Panc1 (cell line): ENCODE data around the gene PNO1. TPM values are rescaled to one million over a fixed set of nuclear protein-coding genes. Genes with fewer than 3 reads are reported as not detected.

Source experiments
- ATAC-seq: fragments of 200-7000 bp; cut with Tn5 transposase; 2 replicates; pipeline ENCODE4 v1.9.1; 2020; ENCODE audit warnings: mild to moderate bottlenecking, moderate library complexity
- BruUV-seq: library from RNA; stranded (reverse); fragments of 400-500 nt; replicated peaks from 2 replicates; lab custom pipeline; 2021; lab: Mats Ljungman, UMichigan
- CTCF ChIA-PET: fragments of 300-600 bp; sonication (Branson Sonifier 250); formaldehyde crosslinking; loops from one replicate; lab custom pipeline; 2022; ENCODE audit warnings: antibody characterized with exemption; lab: Charles Lee
- POLR2A ChIA-PET: fragments of 300-600 bp; sonication (Branson Sonifier 250); formaldehyde crosslinking; loops from one replicate; lab custom pipeline; 2022; ENCODE audit warnings: antibody characterized with exemption; lab: Charles Lee
- DNase-seq: peaks from one replicate; pipeline ENCODE4 v3.0.0-alpha.2; 2010; ENCODE audit warnings: low read depth, low spot score
- H3K27ac ChIP-seq: 2 replicates; pipeline ENCODE4 v1.5.1; 2011; ENCODE audit warnings: mild to moderate bottlenecking, low read length, inconsistent platforms
- H3K27me3 ChIP-seq: fragments of 200-500 bp; sonication (Bioruptor generic); 2 replicates; pipeline ENCODE4 v1.6.0; 2014; ENCODE audit warnings: low read length, inconsistent platforms; ENCODE audit not compliant: control insufficient read depth, insufficient read depth
- H3K36me3 ChIP-seq: fragments of 200-500 bp; sonication (Bioruptor generic); 2 replicates; pipeline ENCODE4 v1.5.1; 2014; ENCODE audit warnings: inconsistent platforms, mild to moderate bottlenecking, low read length, moderate library complexity; ENCODE audit not compliant: control insufficient read depth, insufficient read depth
- H3K4me1 ChIP-seq: 2 replicates; pipeline ENCODE4 v1.5.1; 2011; ENCODE audit warnings: inconsistent platforms, mild to moderate bottlenecking, low read length, moderate library complexity; ENCODE audit not compliant: control insufficient read depth, insufficient read depth
- H3K4me3 ChIP-seq, 2 experiments: 2 replicates each; pipeline ENCODE4 v1.5.1; 2011 to 2012; ENCODE audit warnings: low read depth in 2 of 2, low read length in 2 of 2, mild to moderate bottlenecking in 2 of 2, inconsistent platforms in 1 of 2, moderate library complexity in 1 of 2
- H3K9me3 ChIP-seq: fragments of 200-500 bp; sonication (Bioruptor generic); 2 replicates; pipeline ENCODE4 v1.5.1; 2014; ENCODE audit warnings: low read depth, mild to moderate bottlenecking, inconsistent platforms, low read length, moderate library complexity; ENCODE audit not compliant: control insufficient read depth, insufficient read depth
- POLR2AphosphoS5 ChIP-seq: IDR thresholded peaks from 2 replicates; pipeline ENCODE4 v1.6.1; 2012; ENCODE audit warnings: mild to moderate bottlenecking, low read depth, low read length, moderate library complexity
- SIN3A ChIP-seq: IDR thresholded peaks from 2 replicates; pipeline ENCODE4 v1.6.1; 2012; ENCODE audit warnings: low read depth, mild to moderate bottlenecking, low read length, moderate library complexity, borderline replicate concordance; ENCODE audit not compliant: insufficient read depth
- TCF7L2 ChIP-seq: IDR thresholded peaks from 2 replicates; pipeline ENCODE4 v1.6.1; 2011; ENCODE audit warnings: mild to moderate bottlenecking, low read depth, low read length, inconsistent platforms
- in situ Hi-C: cut with HindIII; loops from 2 replicates; pipeline ENCODE4 v1.10.0; 2016; ENCODE audit warnings: low sequenced_read_pairs, low pct_unique_long_range_greater_than_20kb
- intact Hi-C: fragments of 100-400 bp; cut with micrococcal nuclease; formaldehyde crosslinking; loops from one replicate; pipeline ENCODE4 v1.10.0; 2022; ENCODE audit not compliant: unreplicated experiment
- total RNA-seq: library from RNA; stranded (reverse); gene quantifications from one replicate; pipeline ENCODE4 v1.2.1, GENCODE V29; 2021; ENCODE audit not compliant: unreplicated experiment
- TF ChIP-seq, protein P1 (sequence below), 2 experiments: IDR thresholded peaks; 2 replicates each; pipeline ENCODE4 v1.6.1; 2011 to 2012; ENCODE audit warnings: low read depth in 2 of 2, control low read depth in 1 of 2, low read length in 1 of 2, mild to moderate bottlenecking in 1 of 2, moderate library complexity in 1 of 2; ENCODE audit not compliant: insufficient read depth in 1 of 2
- TF ChIP-seq, protein P2 (sequence below): fragments of 450-650 bp; IDR thresholded peaks from 2 replicates; pipeline ENCODE4 v1.5.1; 2017; ENCODE audit warnings: mild to moderate bottlenecking

Gene PNO1
- total RNA-seq, 1 experiment from 2014 or later, result 37.7 TPM

DNA sequence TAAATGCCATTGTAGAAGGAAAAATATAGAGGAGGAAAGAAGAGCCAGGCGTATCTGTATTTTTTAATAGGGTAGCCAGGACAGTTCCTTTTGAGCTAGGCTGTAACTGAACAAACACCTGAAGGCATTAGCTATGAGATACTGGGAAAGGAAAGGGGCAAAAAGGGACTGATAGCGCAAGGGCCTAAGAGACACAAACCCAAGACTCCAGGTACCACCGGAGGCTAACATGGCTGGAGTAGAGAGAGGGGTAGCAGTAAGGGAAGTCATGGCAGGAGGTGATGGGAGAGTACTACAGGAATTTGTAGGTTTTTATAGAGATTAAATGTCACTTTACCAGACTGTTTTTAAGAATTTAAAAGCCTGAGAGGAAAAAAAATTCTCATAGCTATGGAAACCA lies 20.7 kb downstream of the PNO1 start:
- no TSS peak for BruUV-seq
- CTCF ChIA-PET, result no interaction called here
- no peak for ATAC-seq

DNA sequence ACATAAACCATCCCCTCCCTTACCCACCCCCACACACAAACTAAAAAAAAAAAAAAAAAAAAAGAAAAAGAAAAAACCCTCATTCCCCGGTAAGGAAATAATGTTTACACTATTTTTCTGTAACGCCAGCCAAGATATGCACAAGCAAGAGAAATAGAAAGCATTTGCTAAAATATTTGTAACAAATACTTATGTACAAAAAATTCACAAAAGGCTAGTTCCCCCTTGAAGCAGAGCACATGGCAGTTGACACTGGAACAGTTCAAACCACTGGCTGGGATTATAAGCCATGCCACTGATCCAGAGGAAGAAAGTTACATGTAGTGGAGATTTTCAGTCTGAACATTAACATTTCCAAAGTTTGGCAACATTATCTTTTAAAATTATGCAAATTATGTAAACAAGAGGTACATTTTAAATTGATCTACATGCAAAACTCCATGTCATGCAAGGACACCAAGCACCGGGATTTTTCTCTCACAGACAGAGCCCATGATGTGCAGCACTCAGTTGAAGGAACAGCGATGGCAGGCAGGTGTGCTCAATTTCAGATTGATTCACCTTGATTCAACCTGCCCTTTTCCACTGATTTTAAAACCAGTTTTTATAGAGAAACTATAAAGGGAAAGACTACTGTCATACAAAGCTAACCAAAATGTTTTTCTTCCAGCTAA lies 21.4 kb downstream of the PNO1 start:
- TF ChIP-seq TCF7L2 (no peak), POLR2AphosphoS5 (no peak), SIN3A (no peak)
- TF ChIP-seq, protein P1, sequence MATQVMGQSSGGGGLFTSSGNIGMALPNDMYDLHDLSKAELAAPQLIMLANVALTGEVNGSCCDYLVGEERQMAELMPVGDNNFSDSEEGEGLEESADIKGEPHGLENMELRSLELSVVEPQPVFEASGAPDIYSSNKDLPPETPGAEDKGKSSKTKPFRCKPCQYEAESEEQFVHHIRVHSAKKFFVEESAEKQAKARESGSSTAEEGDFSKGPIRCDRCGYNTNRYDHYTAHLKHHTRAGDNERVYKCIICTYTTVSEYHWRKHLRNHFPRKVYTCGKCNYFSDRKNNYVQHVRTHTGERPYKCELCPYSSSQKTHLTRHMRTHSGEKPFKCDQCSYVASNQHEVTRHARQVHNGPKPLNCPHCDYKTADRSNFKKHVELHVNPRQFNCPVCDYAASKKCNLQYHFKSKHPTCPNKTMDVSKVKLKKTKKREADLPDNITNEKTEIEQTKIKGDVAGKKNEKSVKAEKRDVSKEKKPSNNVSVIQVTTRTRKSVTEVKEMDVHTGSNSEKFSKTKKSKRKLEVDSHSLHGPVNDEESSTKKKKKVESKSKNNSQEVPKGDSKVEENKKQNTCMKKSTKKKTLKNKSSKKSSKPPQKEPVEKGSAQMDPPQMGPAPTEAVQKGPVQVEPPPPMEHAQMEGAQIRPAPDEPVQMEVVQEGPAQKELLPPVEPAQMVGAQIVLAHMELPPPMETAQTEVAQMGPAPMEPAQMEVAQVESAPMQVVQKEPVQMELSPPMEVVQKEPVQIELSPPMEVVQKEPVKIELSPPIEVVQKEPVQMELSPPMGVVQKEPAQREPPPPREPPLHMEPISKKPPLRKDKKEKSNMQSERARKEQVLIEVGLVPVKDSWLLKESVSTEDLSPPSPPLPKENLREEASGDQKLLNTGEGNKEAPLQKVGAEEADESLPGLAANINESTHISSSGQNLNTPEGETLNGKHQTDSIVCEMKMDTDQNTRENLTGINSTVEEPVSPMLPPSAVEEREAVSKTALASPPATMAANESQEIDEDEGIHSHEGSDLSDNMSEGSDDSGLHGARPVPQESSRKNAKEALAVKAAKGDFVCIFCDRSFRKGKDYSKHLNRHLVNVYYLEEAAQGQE (IDR thresholded peaks at IDR 0.05; ENCODE audit: insufficient read depth in 1 of 2, low read depth in 2 of 2, low read length in 1 of 2), result no peak
- TF ChIP-seq, protein P2, sequence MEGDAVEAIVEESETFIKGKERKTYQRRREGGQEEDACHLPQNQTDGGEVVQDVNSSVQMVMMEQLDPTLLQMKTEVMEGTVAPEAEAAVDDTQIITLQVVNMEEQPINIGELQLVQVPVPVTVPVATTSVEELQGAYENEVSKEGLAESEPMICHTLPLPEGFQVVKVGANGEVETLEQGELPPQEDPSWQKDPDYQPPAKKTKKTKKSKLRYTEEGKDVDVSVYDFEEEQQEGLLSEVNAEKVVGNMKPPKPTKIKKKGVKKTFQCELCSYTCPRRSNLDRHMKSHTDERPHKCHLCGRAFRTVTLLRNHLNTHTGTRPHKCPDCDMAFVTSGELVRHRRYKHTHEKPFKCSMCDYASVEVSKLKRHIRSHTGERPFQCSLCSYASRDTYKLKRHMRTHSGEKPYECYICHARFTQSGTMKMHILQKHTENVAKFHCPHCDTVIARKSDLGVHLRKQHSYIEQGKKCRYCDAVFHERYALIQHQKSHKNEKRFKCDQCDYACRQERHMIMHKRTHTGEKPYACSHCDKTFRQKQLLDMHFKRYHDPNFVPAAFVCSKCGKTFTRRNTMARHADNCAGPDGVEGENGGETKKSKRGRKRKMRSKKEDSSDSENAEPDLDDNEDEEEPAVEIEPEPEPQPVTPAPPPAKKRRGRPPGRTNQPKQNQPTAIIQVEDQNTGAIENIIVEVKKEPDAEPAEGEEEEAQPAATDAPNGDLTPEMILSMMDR, result no peak
- ATAC-seq (no peak), DNase-seq (no peak)
- in situ Hi-C loops (no loop called here), intact Hi-C loops (no loop called here)
- no peaks in the 10 kb centered on the region for H3K27me3 ChIP-seq
- H3K9me3 ChIP-seq, result no peaks in the 10 kb centered on the region
- H3K36me3 ChIP-seq, result peaks cover 25% of the 10 kb centered on the region
- H3K4me3 ChIP-seq, result no peak overlapping the region
- BruUV-seq, result TSS peak; percentile 72
- no peaks in the 10 kb centered on the region for H3K4me1 ChIP-seq
- CTCF ChIA-PET, result no interaction called here
- H3K27ac ChIP-seq, result no peak overlapping the region
- POLR2A ChIA-PET, result no interaction called here

More for the DNA sequence above, 20.7 kb downstream of the PNO1 start:
- in situ Hi-C loops, result no loop called here
- no peak for TF ChIP-seq TCF7L2
- TF ChIP-seq, protein P1 (IDR thresholded peaks at IDR 0.05; ENCODE audit: insufficient read depth in 1 of 2, low read depth in 2 of 2, low read length in 1 of 2), result no peak
- no peak for TF ChIP-seq POLR2AphosphoS5
- H3K9me3 ChIP-seq, result no peaks in the 10 kb centered on the region
- H3K4me1 ChIP-seq, result no peaks in the 10 kb centered on the region
- peaks cover 21% of the 10 kb centered on the region for H3K36me3 ChIP-seq
- no peak overlapping the region for H3K27ac ChIP-seq
- H3K4me3 ChIP-seq, result no peak overlapping the region
- H3K27me3 ChIP-seq, result no peaks in the 10 kb centered on the region
- DNase-seq, result no peak
- intact Hi-C loops, result no loop called here
- POLR2A ChIA-PET, result no interaction called here
